ENCODE results near the gene TMEM41A.

GRCh38 chr3:185473290-185473815 lies 25.5 kb downstream of the TMEM41A start:
- TF ChIP-seq ARNT (IDR thresholded peaks at IDR 0.05), result no peak
- TF ChIP-seq FOXK2 (IDR thresholded peaks at IDR 0.05), result no peak
- TF ChIP-seq TARDBP (IDR thresholded peaks at IDR 0.05), result no peak
- TF ChIP-seq ELF4 (IDR thresholded peaks at IDR 0.05), result no peak
- TF ChIP-seq CTBP1 (IDR thresholded peaks at IDR 0.05; ENCODE audit: borderline replicate concordance), result no peak
- no peak for TF ChIP-seq FOXM1 (IDR thresholded peaks at IDR 0.05; ENCODE audit: borderline replicate concordance)
- TF ChIP-seq FOXA1 (IDR thresholded peaks at IDR 0.05), result no peak
- TF ChIP-seq SUZ12 (IDR thresholded peaks at IDR 0.05), result no peak
- no peak for TF ChIP-seq ZNF384 (IDR thresholded peaks at IDR 0.05)
